Measurements from ENCODE around the gene PRKN.
"Not testable (repeated sequence)": the region's sequence is repeated elsewhere in the genome, so short reads cannot be mapped to it uniquely, and the experiment has no call there.

Gene PRKN

DNA sequence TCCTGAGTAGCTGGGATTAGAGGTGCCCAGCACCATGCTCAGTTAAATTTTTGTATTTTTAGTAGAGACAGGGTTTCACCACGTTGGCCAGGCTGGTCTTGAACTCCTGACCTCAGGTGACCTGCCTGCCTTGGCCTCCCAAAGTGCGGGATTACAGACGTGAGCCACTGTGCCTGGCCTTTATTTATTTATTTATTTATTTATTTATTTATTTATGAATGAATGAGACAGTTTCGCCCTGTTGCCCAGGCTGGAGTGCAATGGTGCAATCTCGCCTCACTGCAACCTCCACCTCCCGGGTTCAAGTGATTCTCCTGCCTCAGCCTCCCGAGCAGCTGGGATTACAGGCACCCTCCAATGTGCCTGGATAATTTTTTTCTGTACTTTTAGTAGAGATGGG, 48.7 kb downstream of the PRKN start:
- DNase-seq (ENCODE audit: extremely low read depth in 1 of 2, low read depth in 1 of 2): not testable (repeated sequence)

DNA sequence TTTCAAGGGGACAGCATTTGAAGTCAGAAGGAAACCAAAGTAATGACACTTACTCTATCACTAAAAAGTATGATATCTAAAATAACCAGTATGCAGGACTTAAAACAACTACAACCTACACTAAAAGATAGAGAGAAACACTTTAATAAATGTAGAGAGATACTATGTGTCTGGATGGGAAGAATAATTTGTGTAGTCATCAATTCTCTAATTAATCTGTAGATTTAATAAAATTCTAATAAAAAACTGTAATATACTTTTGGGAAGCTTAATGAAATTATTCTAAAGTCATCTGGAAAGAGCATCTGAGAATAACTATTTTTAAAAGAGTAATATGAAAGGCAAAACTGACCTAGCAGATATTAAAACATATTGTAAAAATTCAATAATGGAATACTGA, 52.1 kb downstream of the PRKN start:
- DNase-seq (ENCODE audit: extremely low read depth in 1 of 2, low read depth in 1 of 2): no peak

DNA sequence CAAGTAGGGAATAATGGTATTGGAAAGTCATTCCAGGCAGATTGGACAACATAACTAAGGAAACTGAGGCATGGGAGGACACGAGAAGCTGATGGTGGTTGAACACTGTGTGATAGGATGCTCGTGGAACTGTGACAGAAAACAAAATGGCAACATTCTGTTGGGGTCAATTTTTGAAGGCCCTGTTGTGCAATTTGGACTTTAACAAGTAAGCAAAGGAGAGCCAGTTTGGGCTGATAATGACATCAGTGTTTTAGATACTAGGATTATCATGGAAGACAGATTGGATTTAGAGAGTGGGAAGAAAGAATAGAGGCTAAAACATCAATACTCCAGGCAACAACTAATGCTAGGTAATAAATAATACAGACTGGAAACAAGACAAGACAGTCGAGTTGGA, 53.1 kb downstream of the PRKN start:
- no peak for DNase-seq (ENCODE audit: extremely low read depth in 1 of 2, low read depth in 1 of 2)

DNA sequence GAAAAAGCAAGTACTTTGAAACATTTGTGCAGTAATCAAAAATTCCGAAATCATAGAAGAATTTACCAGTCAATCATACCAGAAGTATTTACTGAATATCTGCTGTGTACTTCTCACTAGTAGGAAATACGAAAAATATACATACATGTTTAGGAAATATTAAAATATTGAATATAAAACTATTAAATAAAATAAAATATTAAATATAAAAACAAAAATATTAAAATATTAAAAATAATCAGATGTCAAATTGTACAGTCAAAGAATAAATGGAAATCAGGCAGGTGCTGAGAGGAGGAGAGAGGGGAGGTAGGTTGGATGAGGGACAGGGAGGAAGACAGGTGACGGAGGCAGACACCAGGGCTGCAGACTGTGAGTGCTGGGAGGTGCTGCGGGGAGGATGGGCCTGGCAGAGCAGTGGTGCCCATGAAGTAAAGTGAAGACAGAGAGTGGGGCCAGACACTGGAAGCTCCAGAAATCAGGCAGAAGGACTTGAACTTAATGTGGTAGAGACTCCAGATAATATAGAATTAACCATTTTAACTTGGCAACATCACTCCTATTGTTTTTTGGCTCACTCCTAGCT, 55.9 kb downstream of the PRKN start:
- DNase-seq (ENCODE audit: extremely low read depth in 1 of 2, low read depth in 1 of 2): no peak

DNA sequence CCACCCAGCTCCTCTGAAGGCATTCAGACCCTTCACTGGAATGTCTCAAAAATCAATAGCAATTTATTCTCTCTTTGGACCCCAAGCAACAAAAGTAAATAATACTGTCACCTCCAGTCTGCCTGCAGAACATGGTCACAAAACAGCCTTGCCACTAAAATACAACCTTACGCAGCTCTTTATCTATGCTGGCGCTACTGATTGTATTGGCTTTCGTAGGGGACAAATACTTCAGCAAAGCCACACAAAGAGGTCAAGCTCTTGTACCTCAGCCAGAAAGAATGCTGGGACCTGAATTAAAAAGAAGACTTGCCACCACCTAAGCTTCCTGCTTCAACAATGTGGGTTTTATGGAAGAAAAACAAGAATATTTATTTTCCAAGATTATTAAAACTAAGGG, 57.2 kb downstream of the PRKN start:
- DNase-seq (ENCODE audit: extremely low read depth in 1 of 2, low read depth in 1 of 2): no peak

DNA sequence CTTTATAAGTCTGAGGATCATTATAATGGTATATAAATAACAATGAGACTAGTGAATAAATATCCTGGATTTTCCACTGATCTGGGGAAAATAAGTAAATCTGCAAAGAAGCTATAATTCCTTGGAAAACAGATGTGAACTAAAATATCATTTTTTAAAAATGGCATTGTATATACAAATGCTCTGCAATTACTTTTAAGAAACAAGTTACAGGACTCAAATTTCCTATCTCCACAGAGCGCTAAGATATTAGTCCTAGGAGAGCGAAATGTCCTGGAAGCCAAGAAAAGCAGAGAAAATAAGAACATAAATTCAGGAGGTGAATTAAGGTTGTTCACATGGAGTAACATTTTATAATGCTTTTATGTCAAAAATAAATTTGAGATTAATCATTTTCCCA, 61.3 kb downstream of the PRKN start:
- DNase-seq (ENCODE audit: extremely low read depth in 1 of 2, low read depth in 1 of 2): no peak

DNA sequence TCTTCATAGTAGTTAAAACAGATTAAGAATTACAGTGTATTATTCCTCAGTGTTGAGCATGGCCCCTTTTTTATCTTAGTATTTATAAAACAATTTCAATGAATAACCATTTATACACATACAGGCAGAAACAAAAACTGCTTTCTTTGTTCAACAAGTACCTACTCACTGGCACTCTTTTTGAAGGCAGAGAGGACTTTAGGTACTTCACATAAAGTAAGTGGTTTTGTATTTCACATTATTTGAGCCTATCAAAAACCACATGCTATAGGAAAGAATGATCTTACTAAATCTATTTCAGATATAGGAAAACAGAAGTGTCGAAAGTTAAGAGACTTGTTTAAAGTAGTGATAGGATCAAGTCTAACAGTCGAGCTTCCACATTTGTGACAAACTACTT, 73.8 kb downstream of the PRKN start:
- no peak for DNase-seq (ENCODE audit: extremely low read depth in 1 of 2, low read depth in 1 of 2)

DNA sequence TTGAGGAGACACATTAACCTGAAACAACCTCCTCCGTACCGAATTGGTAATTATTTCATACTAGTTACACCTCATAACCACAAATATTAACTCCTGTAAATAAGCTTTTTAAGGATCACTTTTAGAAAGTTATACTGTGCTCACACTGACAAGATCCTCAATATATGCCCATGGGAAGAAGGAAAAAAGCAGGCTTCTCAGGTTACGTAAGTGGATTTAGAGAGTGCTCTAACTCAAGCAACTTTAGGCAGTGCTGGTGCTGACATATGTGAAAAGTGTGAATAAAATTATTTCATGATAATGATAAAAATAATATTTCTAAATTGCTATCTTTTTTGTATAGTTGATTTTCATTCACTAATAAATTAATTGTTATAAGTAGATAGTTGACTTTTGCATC, 76.1 kb downstream of the PRKN start:
- no peak for DNase-seq (ENCODE audit: extremely low read depth in 1 of 2, low read depth in 1 of 2)

DNA sequence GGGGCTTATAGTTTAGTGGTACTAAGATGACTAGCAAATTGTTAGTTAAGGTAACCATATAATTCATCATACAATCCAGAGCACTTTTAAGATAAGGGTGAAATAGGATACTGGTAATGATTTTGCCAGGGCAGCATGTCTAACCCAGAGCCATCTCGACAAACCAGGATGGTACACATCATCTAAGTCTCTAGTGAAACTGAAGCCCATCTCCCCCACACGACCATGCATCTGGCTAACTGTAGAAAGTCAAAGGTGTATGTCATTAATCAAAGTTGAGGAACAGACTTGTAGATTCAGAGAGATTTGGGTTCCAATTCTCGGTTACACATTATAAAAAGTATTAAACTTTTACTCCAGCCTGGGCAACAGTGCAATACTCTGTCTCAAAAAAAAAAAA, 78.3 kb downstream of the PRKN start:
- no peak for DNase-seq (ENCODE audit: extremely low read depth in 1 of 2, low read depth in 1 of 2)

DNA sequence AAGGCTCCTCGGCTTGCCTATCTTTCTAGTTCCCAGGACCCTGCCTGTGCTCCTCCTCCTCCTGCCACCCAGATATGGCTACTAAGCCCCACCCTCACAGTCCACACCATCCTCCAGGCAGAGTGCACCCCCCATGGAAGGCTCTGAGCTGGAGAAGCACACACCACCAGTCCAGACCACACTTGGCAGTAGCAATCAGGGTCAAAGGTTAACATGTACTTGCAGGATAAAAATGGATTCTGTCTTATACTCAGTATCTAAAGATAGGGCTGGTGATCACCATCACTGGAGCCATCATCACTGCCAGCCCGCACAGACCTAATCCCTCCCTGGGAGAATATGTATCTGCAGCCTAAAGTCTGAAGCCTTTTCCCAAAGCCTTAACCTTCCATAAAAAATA, 83.4 kb downstream of the PRKN start:
- no peak for DNase-seq (ENCODE audit: extremely low read depth in 1 of 2, low read depth in 1 of 2)

DNA sequence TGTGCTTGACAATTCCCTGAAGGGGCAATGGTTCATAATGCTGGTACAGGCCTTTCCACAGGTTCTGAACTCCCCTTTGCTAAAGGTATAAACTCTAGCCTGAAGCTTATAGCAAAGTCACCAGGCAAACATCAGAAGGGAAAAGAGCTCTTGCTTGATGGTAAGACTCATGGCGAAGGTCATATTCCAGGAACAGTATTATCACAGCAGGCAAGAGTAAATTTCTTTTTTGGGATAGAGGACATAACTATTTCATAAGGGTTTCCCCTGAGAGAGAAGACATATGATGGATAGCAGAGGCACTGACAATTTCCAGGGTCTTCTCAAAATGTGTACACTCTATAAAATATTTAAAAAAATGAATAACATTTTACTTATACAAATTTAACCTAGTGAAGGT, 86.8 kb downstream of the PRKN start:
- no peak for DNase-seq (ENCODE audit: extremely low read depth in 1 of 2, low read depth in 1 of 2)

DNA sequence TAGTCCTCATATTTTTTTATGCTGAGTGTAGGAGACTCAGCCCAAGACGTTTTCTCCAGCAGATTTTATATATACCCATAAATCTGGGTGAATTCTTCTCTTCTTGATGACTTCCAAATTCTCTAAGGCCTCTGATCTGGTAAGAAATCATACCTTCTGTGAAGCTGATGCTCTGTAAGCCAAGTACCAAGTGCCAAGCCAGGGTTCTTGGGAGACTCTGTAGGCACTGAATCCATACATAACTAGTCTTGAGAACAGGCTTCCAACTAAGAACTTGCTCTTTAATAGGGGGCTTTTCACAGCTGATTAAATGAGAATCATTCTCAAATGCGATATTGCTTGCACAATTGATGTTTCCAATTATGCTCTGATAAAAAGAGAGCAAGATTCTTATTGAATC, 87.6 kb downstream of the PRKN start:
- no peak for DNase-seq (ENCODE audit: extremely low read depth in 1 of 2, low read depth in 1 of 2)

DNA sequence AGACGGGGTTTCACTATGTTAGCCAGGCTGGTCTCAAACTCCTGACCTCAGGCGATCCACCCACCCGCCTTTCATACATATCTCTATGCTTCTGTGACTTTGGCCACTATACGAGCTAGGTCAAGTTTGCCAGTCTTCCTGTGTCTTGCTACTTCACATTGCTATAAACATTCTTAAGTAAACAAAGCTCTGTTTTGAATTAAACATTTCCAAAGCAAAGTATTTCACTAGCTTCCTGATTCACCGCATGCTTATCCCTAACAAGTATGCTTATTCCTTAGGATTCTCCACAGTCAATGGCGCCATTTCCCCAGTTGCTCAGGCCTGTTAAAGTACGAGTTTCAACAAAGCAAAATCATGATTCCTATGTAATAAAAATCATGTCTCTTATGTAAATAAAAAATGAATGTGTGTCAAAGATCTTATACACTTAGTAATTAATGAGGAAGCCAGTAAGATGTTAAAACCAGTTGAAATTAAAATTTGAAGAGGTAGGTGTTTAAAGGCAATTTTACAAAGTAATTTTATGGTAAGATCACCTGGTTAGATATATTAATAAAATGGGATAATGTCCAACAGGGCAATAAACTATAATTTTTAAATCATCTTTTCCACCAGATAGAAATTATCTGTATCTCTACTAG, 88.5 kb downstream of the PRKN start:
- DNase-seq (ENCODE audit: extremely low read depth in 1 of 2, low read depth in 1 of 2): no peak

DNA sequence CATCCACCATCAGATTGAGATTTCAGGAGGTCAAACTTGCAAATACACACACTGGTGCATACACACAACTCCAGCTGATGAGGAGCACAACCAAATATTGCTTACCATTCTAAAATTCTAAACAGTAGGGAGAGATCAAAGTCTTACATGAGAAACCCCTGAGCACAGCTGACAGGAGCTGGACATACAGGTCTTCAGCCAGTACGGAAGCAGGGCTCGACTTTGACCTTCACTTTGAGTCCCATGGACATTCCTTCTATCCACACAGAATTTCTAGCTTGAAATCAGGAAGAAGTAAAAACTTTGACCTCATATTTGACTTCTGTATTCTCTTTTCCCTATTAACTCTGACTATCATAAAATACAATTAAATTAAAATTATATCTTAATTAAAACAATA, 90.2 kb downstream of the PRKN start:
- no peak for DNase-seq (ENCODE audit: extremely low read depth in 1 of 2, low read depth in 1 of 2)

DNA sequence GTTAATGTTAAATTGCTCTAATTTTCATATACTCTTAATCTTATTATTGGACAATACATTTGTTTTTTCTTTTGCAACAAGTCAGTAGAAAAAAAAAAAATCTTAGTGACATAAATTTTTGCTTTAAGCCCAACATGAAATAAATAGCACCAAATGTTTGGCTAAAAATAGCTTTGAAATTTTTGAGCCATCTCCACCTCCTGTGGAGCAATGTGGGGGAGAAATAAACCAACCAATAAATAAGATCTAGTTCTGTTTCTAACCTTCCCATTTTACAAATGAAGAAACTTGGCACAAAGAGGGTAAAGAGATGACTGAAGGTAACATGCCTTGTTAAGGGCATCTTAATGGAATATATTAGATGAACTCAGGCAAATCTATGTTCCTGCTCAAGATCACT, 91.4 kb downstream of the PRKN start:
- DNase-seq (ENCODE audit: extremely low read depth in 1 of 2, low read depth in 1 of 2): no peak

DNA sequence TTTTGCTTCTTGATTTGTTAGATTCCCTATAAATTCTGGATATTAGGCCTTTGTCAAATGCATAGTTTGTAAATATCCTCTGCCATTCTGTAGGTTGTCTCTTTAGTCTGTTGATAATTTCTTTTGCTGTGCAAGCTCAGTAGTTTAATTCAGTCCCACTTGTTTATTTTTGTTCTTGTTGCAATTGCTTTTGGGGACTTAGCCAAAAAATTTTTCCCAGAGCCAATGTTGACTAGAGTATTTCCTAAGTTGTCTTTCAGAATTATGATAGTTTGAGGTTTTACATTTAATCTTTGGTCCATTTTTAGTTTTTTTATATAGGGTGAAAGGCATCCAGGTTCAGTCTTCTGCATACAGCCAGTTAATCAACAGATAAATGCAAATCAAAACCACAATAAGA, 96.0 kb downstream of the PRKN start:
- no peak for DNase-seq (ENCODE audit: extremely low read depth in 1 of 2, low read depth in 1 of 2)

DNA sequence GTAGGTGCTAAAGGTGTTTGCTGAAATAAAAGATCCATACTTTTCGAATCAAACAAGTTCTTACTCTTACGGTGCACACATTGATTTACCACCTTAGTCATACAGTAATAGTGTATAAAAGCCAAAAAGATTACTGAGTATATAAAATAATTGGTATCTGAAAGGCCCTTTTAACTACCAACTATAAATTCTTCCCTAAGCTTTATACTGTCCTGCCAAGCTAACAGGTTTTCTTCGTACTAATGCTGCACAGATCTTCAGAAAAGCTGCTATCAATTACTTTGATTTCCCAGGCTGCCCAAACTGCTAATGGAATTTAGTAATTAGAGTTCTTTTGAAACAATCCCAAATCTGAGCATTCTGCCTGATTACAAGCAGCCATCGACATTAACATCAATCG, 97.5 kb downstream of the PRKN start:
- no peak for DNase-seq (ENCODE audit: extremely low read depth in 1 of 2, low read depth in 1 of 2)

DNA sequence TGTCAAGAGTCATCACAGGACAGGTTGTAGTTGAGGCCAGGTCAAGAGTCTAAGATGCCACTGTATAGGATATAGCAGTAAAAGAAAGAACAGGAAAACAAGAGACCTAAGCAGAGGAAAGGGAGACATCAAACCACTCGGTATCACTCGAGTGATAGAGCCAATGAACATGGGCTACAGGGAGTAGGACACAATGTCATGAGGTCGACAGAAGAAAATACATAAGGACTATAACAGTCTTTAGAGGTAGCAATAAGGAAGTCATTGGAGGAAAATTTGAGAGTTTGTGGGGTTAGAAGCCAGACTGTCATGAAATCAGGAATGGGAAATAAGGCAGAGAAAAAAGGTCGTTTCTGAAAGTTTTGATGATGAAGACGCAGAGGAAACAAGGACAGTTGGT, 99.7 kb downstream of the PRKN start:
- no peak for DNase-seq (ENCODE audit: extremely low read depth in 1 of 2, low read depth in 1 of 2)

DNA sequence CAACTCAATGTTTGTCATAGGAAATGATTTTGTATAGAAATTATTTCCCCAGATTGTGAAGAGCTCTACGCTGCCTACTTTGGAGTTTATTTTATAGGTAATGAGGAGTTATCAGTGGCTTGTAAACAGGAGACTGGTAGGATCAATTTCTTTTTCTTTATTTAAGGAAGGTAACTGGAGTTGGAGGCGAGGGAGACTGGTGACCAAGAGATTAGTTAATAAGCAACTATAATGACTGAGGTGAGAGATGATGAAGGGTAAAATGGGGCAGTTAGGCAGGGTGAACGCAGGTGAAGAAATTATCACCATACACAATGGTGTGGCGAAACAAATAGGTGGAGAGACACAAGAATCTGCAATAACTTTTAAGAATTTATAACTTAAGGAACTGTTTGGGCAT, 100.2 kb downstream of the PRKN start:
- no peak for DNase-seq (ENCODE audit: extremely low read depth in 1 of 2, low read depth in 1 of 2)

DNA sequence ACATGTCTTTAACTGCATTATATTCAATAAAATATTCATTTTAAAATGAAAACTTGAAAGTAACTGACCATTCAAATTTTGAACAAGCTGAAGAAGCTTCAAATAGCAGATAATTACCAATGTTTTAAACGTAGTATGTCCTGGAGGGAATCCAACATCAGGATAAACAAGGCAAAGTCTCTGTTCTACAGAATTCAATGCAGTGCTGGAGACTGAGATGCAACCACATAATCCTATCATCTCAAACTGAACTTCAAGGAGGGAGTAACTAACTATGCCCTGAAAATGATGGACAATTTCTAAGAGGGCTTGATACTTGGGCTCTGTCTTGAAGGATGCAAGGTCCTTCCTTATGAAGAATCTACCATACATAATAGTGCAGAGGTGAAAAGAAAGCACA, 100.7 kb downstream of the PRKN start:
- no peak for DNase-seq (ENCODE audit: extremely low read depth in 1 of 2, low read depth in 1 of 2)

DNA sequence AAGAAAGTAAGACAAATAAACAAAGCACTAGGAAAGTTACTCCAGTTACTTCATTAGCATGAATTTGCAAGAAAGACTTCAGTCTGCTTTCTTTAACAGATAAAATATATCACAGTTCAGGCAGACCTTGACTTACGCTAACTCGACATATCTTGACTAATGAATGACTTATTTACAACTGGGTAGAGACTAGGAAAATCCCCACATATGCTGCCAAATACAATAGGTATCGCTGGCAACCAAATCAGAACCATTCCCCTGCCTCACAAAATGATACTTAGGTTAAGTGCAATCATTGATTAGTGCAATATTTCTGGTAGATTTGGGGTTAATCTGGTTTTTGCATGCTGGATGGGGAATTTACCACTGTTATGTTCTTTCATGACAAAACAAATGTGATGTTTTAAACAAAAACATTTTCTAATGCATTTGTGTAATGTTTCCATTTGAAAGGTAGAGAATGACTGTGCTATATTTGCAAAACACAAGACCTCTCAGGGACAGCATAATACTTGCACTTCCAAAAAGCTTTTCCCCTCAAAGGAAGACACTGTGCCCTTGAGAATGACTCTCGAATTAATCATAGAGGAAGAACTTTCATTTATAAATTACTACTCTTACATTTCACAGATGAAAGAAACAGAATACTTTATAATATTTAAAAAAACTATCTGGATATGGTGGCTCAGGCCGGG, 101.6 kb downstream of the PRKN start:
- DNase-seq (ENCODE audit: extremely low read depth in 1 of 2, low read depth in 1 of 2): no peak

DNA sequence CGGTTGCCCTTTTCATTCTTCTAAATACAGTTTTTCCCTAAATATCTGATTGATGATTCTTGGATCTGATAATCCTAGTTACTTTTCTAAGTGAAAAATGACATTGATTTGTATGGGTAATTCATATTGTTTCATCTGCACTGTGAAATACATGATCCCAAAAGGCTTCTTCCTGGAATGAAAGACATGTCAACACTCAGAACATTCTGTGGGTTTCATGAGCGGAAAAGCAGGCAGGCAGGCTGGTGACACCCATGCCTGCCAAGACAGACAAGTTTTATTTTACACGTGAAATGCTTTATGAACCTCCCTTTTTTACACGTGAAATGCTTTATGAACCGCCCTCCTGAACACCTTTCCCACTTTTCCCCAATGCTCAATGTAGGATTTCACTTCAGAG, 105.0 kb downstream of the PRKN start:
- DNase-seq (ENCODE audit: extremely low read depth in 1 of 2, low read depth in 1 of 2): no peak

DNA sequence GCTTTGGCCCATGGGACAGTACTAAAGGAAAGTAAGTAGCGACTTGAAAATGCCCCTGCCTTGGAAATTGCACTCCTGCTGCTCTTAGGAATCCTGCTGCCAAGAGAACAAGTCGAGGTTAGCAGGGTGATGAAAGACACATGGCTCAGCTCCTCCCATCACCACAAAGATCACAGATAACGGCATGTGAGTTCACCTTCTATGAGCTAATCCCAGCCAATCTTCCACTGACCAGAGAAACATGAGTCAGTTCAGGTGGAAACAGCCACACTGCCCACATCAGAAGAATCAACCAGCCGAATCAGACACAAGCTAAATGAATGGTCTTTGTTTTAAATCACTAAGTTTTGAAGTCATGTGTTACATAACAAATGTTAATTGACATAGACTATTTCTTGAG, 106.3 kb downstream of the PRKN start:
- DNase-seq (ENCODE audit: extremely low read depth in 1 of 2, low read depth in 1 of 2): no peak

All from activated CD8-positive, alpha-beta memory T cell treated with anti-CD3 and anti-CD28 coated beads for 1 hour (primary cell).